Bronchial epithelial cell (primary cell): ENCODE data around the gene CACNA2D1. TPM values are rescaled to one million over a fixed set of nuclear protein-coding genes. Genes with fewer than 3 reads are reported as not detected.

ENCODE experiments used
- DNase-seq: peaks from one replicate; pipeline ENCODE4 v3.0.0-alpha.2; 2010; ENCODE audit warnings: low read depth
- FAIRE-seq: peaks from 2 replicates; lab custom pipeline; 2011; peaks lifted over from hg19 to GRCh38; lab: Jason Lieb, UNC
- H3K27me3 ChIP-seq: 2 replicates; pipeline ENCODE4 v1.5.1; 2011; ENCODE audit warnings: low read length; ENCODE audit not compliant: control insufficient read depth, insufficient read depth
- H3K36me3 ChIP-seq: 2 replicates; pipeline ENCODE4 v1.5.1; 2011; ENCODE audit warnings: low read length; ENCODE audit not compliant: control insufficient read depth, insufficient read depth
- H3K4me3 ChIP-seq: 2 replicates; pipeline ENCODE4 v1.5.1; 2011; ENCODE audit warnings: mild to moderate bottlenecking, low read depth, low read length, control low read depth
- CTCF ChIP-seq: IDR thresholded peaks from 2 replicates; pipeline ENCODE4 v1.5.1; 2011; ENCODE audit warnings: mild to moderate bottlenecking, moderate library complexity, low read length, control low read depth, inconsistent platforms; ENCODE audit not compliant: insufficient read depth, severe bottlenecking
- total RNA-seq: library from RNA; depleted of rRNA; stranded (reverse); fragments of >200 nt; gene quantifications from 2 replicates; pipeline ENCODE4 v1.2.1, GENCODE V29; 2014

CACNA2D1 gene
- total RNA-seq, 1 donor from 2014 or later = 1.1 TPM

DNA sequence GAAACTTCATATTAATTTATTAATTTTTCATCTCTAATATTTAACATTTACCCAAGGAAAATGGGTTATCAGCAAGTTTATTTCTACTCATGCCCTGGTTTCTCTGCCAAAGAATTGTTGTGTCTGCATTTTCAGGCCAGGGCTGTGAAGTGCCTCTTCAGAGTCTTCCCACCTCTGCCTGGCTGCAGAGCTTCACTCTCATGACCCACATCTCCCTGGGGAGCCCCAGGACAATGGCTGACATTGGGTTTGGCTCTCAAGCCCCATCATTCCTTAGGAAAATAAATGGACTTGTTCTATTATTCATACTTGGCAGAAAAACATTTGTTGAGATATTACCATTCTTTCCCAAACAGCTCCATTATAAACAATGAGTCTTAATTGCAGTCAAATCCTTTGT, 30.3 kb downstream of the CACNA2D1 start:
- no peak for TF ChIP-seq CTCF
- Histone ChIP-seq H3K4me3 (no peak overlapping the region), H3K36me3 (no peaks in the 10 kb centered on the region), H3K27me3 (no peaks in the 10 kb centered on the region)
- no peak for DNase-seq
- FAIRE-seq = no peak

DNA sequence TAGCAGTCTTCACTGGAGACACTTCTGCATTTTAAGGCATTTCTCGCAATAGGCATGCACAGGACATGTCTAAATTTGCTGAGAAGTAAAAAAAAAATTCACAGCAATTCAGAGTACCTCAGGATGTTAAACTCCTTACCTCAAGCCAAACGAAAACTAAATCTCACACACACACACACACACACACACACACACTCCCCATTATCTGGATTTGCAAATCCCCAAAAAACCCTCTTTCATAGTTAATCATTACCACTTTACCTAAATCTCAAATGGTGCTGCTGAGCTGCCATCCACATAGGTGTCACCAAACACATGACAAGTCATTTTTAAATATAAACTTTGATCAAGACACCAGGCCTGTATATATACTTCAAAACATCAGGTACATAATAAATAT, 31.8 kb downstream of the CACNA2D1 start:
- no peak for FAIRE-seq
- Histone ChIP-seq H3K27me3 (no peaks in the 10 kb centered on the region), H3K36me3 (no peaks in the 10 kb centered on the region), H3K4me3 (no peak overlapping the region)
- DNase-seq = no peak
- TF ChIP-seq CTCF = no peak

DNA sequence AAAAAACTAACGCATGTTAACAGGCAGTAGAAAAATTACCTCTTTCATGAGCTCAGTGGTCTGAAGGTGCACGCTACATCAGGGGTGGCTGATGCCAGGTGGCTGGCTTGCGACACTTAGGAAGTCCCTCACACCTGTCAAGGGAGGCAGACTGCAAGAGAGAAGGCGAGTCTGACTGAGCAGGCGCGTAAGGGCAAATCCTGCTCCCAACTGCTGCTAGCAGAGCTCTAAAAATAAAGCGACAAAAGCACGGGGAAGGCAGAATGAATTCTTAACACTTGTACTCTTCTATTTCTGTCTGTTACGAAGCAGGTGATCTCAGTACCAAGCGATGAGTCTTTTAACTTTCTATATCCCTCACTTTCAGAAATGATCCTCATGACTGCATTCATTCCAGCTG, 33.1 kb downstream of the CACNA2D1 start:
- Histone ChIP-seq H3K36me3 (no peaks in the 10 kb centered on the region), H3K4me3 (no peak overlapping the region), H3K27me3 (no peaks in the 10 kb centered on the region)
- DNase-seq = no peak
- no peak for FAIRE-seq
- TF ChIP-seq CTCF = no peak

DNA sequence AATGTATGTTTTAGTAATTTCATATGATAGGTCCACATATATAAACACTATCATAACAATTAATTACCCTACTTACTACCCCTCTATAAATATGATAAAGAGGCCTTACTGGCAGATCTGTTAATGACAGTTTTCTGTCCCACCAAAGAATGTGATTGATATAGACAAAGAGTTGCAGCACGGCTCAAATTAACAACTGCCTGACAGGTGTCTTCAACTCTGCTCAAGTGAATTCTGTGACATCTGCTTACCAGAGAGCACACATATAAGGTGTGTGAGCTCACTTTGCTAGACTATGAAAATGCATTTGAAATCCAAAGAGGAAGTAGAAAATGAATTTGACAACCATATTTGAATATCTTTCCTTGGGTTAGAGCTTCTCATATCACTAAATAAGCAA, 36.6 kb downstream of the CACNA2D1 start:
- H3K4me3 ChIP-seq = no peak overlapping the region

GRCh38 chr7:82405301-82405700, 38.3 kb downstream of the CACNA2D1 start:
- no peak for FAIRE-seq
- no peaks in the 10 kb centered on the region for H3K27me3 ChIP-seq
- TF ChIP-seq CTCF = no peak
- no peak for DNase-seq
- no peak overlapping the region for H3K4me3 ChIP-seq
- no peaks in the 10 kb centered on the region for H3K36me3 ChIP-seq

More for the DNA sequence above, 36.6 kb downstream of the CACNA2D1 start:
- DNase-seq (no peak), FAIRE-seq (no peak)
- Histone ChIP-seq H3K36me3 (no peaks in the 10 kb centered on the region), H3K27me3 (no peaks in the 10 kb centered on the region)
- no peak for TF ChIP-seq CTCF

- Histone ChIP-seq H3K36me3 (no peaks in the 10 kb centered on the region), H3K4me3 (no peak overlapping the region), H3K27me3 (no peaks in the 10 kb centered on the region)
- DNase-seq (no peak), FAIRE-seq (no peak)
- TF ChIP-seq CTCF = no peak
These were observed 38.9 kb downstream of the CACNA2D1 start for GRCh38 chr7:82404652-82405051.
